ENCODE results near the gene EIF4E2.

The EIF4E2 gene

DNA sequence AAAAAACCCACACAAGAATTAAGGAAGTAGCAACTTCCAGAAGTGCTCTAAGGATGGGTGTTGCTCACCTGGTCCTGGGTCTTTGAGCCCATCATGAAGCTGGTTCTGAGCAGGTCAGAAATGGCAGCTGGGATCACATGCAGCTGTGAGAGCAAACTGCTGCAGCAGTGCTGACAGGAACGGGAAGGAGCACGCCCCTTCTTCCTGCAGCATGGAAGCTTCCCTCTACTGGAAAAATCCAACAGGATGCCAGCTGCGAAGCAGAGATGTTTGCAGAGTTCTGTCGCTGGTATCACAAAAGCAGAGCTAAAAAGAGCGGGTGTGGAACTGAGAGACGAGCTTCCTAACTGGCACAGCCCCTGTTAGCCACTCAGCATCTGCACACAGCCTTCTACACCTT, 33.7 kb downstream of the EIF4E2 start:
- no peak for ATAC-seq
- TF ChIP-seq, protein P1, sequence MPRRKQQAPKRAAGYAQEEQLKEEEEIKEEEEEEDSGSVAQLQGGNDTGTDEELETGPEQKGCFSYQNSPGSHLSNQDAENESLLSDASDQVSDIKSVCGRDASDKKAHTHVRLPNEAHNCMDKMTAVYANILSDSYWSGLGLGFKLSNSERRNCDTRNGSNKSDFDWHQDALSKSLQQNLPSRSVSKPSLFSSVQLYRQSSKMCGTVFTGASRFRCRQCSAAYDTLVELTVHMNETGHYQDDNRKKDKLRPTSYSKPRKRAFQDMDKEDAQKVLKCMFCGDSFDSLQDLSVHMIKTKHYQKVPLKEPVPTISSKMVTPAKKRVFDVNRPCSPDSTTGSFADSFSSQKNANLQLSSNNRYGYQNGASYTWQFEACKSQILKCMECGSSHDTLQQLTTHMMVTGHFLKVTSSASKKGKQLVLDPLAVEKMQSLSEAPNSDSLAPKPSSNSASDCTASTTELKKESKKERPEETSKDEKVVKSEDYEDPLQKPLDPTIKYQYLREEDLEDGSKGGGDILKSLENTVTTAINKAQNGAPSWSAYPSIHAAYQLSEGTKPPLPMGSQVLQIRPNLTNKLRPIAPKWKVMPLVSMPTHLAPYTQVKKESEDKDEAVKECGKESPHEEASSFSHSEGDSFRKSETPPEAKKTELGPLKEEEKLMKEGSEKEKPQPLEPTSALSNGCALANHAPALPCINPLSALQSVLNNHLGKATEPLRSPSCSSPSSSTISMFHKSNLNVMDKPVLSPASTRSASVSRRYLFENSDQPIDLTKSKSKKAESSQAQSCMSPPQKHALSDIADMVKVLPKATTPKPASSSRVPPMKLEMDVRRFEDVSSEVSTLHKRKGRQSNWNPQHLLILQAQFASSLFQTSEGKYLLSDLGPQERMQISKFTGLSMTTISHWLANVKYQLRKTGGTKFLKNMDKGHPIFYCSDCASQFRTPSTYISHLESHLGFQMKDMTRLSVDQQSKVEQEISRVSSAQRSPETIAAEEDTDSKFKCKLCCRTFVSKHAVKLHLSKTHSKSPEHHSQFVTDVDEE (CRISPR knock-in tag; IDR thresholded peaks at IDR 0.05): no peak
- TF ChIP-seq ARNTL (CRISPR knock-in tag; IDR thresholded peaks at IDR 0.05; ENCODE audit: borderline replicate concordance, low read depth): no peak
- no peak for TF ChIP-seq TCF4 (CRISPR knock-in tag; IDR thresholded peaks at IDR 0.05; ENCODE audit: borderline replicate concordance)
- TF ChIP-seq ZNF565 (CRISPR knock-in tag; conservative IDR thresholded peaks at IDR 0.05; ENCODE audit: low read depth): no peak
- TF ChIP-seq CSDC2 (CRISPR knock-in tag; IDR thresholded peaks at IDR 0.05): no peak

DNA sequence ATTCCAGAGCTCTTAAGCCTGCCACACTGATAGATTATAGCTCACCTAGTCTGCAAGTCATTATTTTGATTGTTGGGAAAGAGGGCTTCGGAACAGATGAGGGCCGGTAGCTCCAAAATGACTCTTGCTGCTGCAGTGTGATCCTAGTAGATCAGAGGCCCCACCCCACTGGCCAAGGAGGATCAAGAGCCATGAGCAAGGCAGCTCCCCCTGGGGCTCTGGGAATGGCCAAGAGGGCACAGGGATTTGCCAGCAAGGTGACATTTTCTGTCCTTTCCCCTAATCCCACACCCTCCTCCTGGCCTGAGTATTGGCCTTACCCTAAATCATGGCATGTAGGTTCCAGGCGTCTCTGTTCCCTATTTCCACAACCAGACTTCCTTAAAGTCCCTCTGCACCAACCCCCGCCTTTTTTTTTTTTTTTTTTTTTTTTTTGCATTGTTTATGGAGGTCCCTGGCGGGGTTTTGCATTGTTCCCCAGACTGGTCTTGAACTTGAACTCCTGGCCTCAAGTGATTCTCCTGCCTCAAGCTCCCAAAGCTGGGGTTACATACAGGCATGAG, 36.5 kb downstream of the EIF4E2 start:
- TF ChIP-seq RARB (CRISPR knock-in tag; IDR thresholded peaks at IDR 0.05) (no peak), OSR1 (CRISPR knock-in tag; IDR thresholded peaks at IDR 0.05) (no peak), ZC3H10 (CRISPR knock-in tag; IDR thresholded peaks at IDR 0.05) (no peak), TCF4 (CRISPR knock-in tag; IDR thresholded peaks at IDR 0.05; ENCODE audit: borderline replicate concordance) (no peak), ZFP30 (CRISPR knock-in tag; IDR thresholded peaks at IDR 0.05) (no peak), CSRNP3 (CRISPR knock-in tag; IDR thresholded peaks at IDR 0.05) (no peak), SNAI2 (CRISPR knock-in tag; IDR thresholded peaks at IDR 0.05) (no peak), ZNF8 (CRISPR knock-in tag; IDR thresholded peaks at IDR 0.05) (no peak)
- TF ChIP-seq, protein P1 (CRISPR knock-in tag; IDR thresholded peaks at IDR 0.05): no peak
- ATAC-seq: no peak

GRCh38 chr2:232587512-232587911, 37.0 kb downstream of the EIF4E2 start:
- ATAC-seq: no peak
- TF ChIP-seq CREB5 (CRISPR knock-in tag; IDR thresholded peaks at IDR 0.05; ENCODE audit: low read depth): no peak
- no peak for TF ChIP-seq ZNF8 (CRISPR knock-in tag; IDR thresholded peaks at IDR 0.05)
- TF ChIP-seq PPARA (CRISPR knock-in tag; IDR thresholded peaks at IDR 0.05; ENCODE audit: borderline replicate concordance): no peak
- no peak for TF ChIP-seq CSRNP3 (CRISPR knock-in tag; IDR thresholded peaks at IDR 0.05)
- no peak for TF ChIP-seq ARNTL (CRISPR knock-in tag; IDR thresholded peaks at IDR 0.05; ENCODE audit: borderline replicate concordance, low read depth)
- no peak for TF ChIP-seq CSDC2 (CRISPR knock-in tag; IDR thresholded peaks at IDR 0.05)
- no peak for TF ChIP-seq TOX (CRISPR knock-in tag; IDR thresholded peaks at IDR 0.05; ENCODE audit: borderline replicate concordance)
- no peak for TF ChIP-seq RARB (CRISPR knock-in tag; IDR thresholded peaks at IDR 0.05)
- TF ChIP-seq BACH2 (CRISPR knock-in tag; IDR thresholded peaks at IDR 0.05; ENCODE audit: borderline replicate concordance): no peak
- TF ChIP-seq ISL1 (CRISPR knock-in tag; IDR thresholded peaks at IDR 0.05): no peak
- TF ChIP-seq ZFP3 (CRISPR knock-in tag; IDR thresholded peaks at IDR 0.05): no peak
- TF ChIP-seq TCF4 (CRISPR knock-in tag; IDR thresholded peaks at IDR 0.05; ENCODE audit: borderline replicate concordance): no peak
- TF ChIP-seq OSR1 (CRISPR knock-in tag; IDR thresholded peaks at IDR 0.05): no peak
- TF ChIP-seq, protein P2, sequence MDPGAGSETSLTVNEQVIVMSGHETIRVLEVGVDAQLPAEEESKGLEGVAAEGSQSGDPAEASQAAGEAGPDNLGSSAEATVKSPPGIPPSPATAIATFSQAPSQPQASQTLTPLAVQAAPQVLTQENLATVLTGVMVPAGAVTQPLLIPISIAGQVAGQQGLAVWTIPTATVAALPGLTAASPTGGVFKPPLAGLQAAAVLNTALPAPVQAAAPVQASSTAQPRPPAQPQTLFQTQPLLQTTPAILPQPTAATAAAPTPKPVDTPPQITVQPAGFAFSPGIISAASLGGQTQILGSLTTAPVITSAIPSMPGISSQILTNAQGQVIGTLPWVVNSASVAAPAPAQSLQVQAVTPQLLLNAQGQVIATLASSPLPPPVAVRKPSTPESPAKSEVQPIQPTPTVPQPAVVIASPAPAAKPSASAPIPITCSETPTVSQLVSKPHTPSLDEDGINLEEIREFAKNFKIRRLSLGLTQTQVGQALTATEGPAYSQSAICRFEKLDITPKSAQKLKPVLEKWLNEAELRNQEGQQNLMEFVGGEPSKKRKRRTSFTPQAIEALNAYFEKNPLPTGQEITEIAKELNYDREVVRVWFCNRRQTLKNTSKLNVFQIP (CRISPR knock-in tag; IDR thresholded peaks at IDR 0.05; ENCODE audit: borderline replicate concordance, low read depth): no peak
